ELF-1 (cell line): Measurements from ENCODE around the gene APOL4.
"Not testable (repeated sequence)": the region's sequence is repeated elsewhere in the genome, so short reads cannot be mapped to it uniquely, and the experiment has no call there.

Experiments used
- DNase-seq: peaks from one replicate; pipeline ENCODE4 v3.0.0-alpha.2; 2016; ENCODE audit warnings: low read depth, low spot score

APOL4 gene

GRCh38 chr22:36201630-36202319, at the start of gene APOL4:
TSS of gene APOL4 (minus strand) at chr22:36201809. CDS start at chr22:36201734, 75 bp downstream.
- DNase-seq, result no peak

GRCh38 chr22:36250292-36250960, 48.8 kb upstream of the APOL4 start:
- DNase-seq, result not testable (repeated sequence)

- no peak for DNase-seq
Observed at GRCh38 chr22:36249160-36249559, 47.6 kb upstream of the APOL4 start.

GRCh38 chr22:36247955-36248354, 46.3 kb upstream of the APOL4 start:
- no peak for DNase-seq

GRCh38 chr22:36246718-36247117, 45.1 kb upstream of the APOL4 start:
- no peak for DNase-seq

- DNase-seq, result no peak
Observed at GRCh38 chr22:36245805-36246356, 44.3 kb upstream of the APOL4 start.

GRCh38 chr22:36244522-36245391, 43.1 kb upstream of the APOL4 start:
- DNase-seq, result no peak

GRCh38 chr22:36243986-36244385, 42.4 kb upstream of the APOL4 start:
- DNase-seq, result no peak

GRCh38 chr22:36239401-36240171, 38.0 kb upstream of the APOL4 start, which contains the start of gene APOL2:
TSS of gene APOL2 (minus strand) at chr22:36239527. CDS start at chr22:36233162, 6,365 bp downstream.
- peak; percentile 91 for DNase-seq

GRCh38 chr22:36239150-36239400, 37.5 kb upstream of the APOL4 start:
- DNase-seq, result no peak

GRCh38 chr22:36238373-36239149, 37.0 kb upstream of the APOL4 start:
- DNase-seq, result no peak

- no peak for DNase-seq
Observed at GRCh38 chr22:36237462-36238372, 36.1 kb upstream of the APOL4 start.

- DNase-seq, result no peak
Observed at GRCh38 chr22:36236388-36237319, 35.0 kb upstream of the APOL4 start.

GRCh38 chr22:36235585-36235984, 34.0 kb upstream of the APOL4 start:
- DNase-seq, result no peak

GRCh38 chr22:36234919-36235318, 33.3 kb upstream of the APOL4 start:
- DNase-seq, result no peak

- DNase-seq, result no peak
Observed at GRCh38 chr22:36234213-36234612, 32.6 kb upstream of the APOL4 start.

- no peak for DNase-seq
Observed at GRCh38 chr22:36233796-36234195, 32.2 kb upstream of the APOL4 start.

- DNase-seq, result no peak
Observed at GRCh38 chr22:36232715-36233401, 31.2 kb upstream of the APOL4 start.
